HepG2 (cell line): ENCODE measurements around the gene BTBD19. TPM values are rescaled to one million over a fixed set of nuclear protein-coding genes. Genes with fewer than 3 reads are reported as not detected.

Experiments
- ATAC-seq: fragments of 200-7000 bp; cut with Tn5 transposase; 3 replicates; pipeline ENCODE4 v1.9.1; 2020; ENCODE audit warnings: mild to moderate bottlenecking, moderate library complexity
- BruUV-seq: library from RNA; stranded (reverse); fragments of 400-500 nt; replicated peaks from 2 replicates; lab custom pipeline; 2021; lab: Mats Ljungman, UMichigan
- CTCF ChIA-PET: fragments of 300-600 bp; formaldehyde crosslinking; extraction: SDS; loops from one replicate; lab custom pipeline; 2021; ENCODE audit warnings: low total read pairs, inconsistent platforms, low intra/inter-chr PET ratio; lab: Yijun Ruan, JAX
- POLR2A ChIA-PET: fragments of 350-600 bp; sonication (Branson Sonifier 250); formaldehyde crosslinking; loops from one replicate; lab custom pipeline; 2020; ENCODE audit warnings: antibody characterized with exemption, inconsistent platforms; lab: Yijun Ruan, JAX
- DNase-seq: peaks from one replicate; pipeline ENCODE4 v3.0.0-alpha.2; 2015; ENCODE audit warnings: low spot score
- FAIRE-seq: peaks from 3 replicates; lab custom pipeline; 2011; peaks lifted over from hg19 to GRCh38; lab: Jason Lieb, UNC
- H2AFZ ChIP-seq: one replicate; pipeline ENCODE4 v1.6.1; 2011; ENCODE audit warnings: low read length, inconsistent platforms
- H3K27ac ChIP-seq: fragments of 300-600 bp; 3 replicates; pipeline ENCODE4 v1.8.0; 2011; ENCODE audit warnings: mixed run types, mild to moderate bottlenecking, mixed read lengths, low read length, inconsistent platforms; ENCODE audit not compliant: insufficient read depth; ENCODE audit errors: extremely low read length
- H3K27me3 ChIP-seq, 2 experiments: fragments of 200-600 bp in 1 of 2; 2 replicates in 1 of 2; 3 replicates in 1 of 2; pipeline versions ENCODE4 v1.6.0 to v1.8.0; 2011; ENCODE audit warnings: low read length in 2 of 2, mild to moderate bottlenecking in 2 of 2, moderate library complexity in 2 of 2, inconsistent platforms in 1 of 2; ENCODE audit not compliant: insufficient read depth in 2 of 2, control insufficient read depth in 1 of 2
- H3K36me3 ChIP-seq, 2 experiments: fragments of 200-600 bp in 1 of 2; replicated peaks in 1 of 2; 2 replicates in 1 of 2; 3 replicates in 1 of 2; pipeline versions ENCODE4 v1.5.1 to v1.8.0; 2011; ENCODE audit warnings: low read length in 2 of 2, inconsistent platforms in 1 of 2; ENCODE audit not compliant: insufficient read depth in 2 of 2, control insufficient read depth in 1 of 2
- H3K4me1 ChIP-seq: 2 replicates; pipeline ENCODE4 v1.5.1; 2012; ENCODE audit warnings: low read length, inconsistent platforms; ENCODE audit not compliant: insufficient read depth
- H3K4me2 ChIP-seq: 2 replicates; pipeline ENCODE4 v1.6.0; 2011; ENCODE audit warnings: low read depth, low read length, inconsistent platforms
- H3K4me3 ChIP-seq, 3 experiments: fragments of 200-600 bp in 1 of 3; sonication (generic), shearing (Covaris generic) in 1 of 3; replicated peaks in 1 of 3; 2 replicates each; pipeline ENCODE4 v1.5.1; 2011 to 2016; ENCODE audit warnings: low read length in 3 of 3, inconsistent platforms in 2 of 3, low read depth in 2 of 3, mild to moderate bottlenecking in 2 of 3, control low read depth in 1 of 3, mixed read lengths in 1 of 3; ENCODE audit not compliant: insufficient read depth in 1 of 3
- H3K79me2 ChIP-seq: one replicate; pipeline ENCODE4 v1.6.1; 2011; ENCODE audit warnings: low read length, inconsistent platforms; ENCODE audit not compliant: insufficient read depth
- H3K9ac ChIP-seq: 2 replicates; pipeline ENCODE4 v1.6.0; 2011; ENCODE audit warnings: mild to moderate bottlenecking, low read depth, low read length, inconsistent platforms; ENCODE audit not compliant: insufficient read depth
- H3K9me3 ChIP-seq: 2 replicates; pipeline ENCODE4 v1.5.1; 2012; ENCODE audit warnings: mild to moderate bottlenecking, low read length
- H4K20me1 ChIP-seq: 2 replicates; pipeline ENCODE4 v1.6.0; 2011; ENCODE audit warnings: inconsistent platforms, mild to moderate bottlenecking, low read length, moderate library complexity; ENCODE audit not compliant: insufficient read depth
- ARID3A ChIP-seq: IDR thresholded peaks from 2 replicates; pipeline ENCODE4 v1.6.1; 2012; ENCODE audit warnings: low read depth, low read length, improper control_type of control experiment
- FLYWCH1 ChIP-seq: sonication (generic); formaldehyde crosslinking; IDR thresholded peaks from 2 replicates; pipeline ENCODE4 v1.8.1; 2023; ENCODE audit warnings: mild to moderate bottlenecking, missing genetic modification reagents
- FOSL2 ChIP-seq: sonication (generic); formaldehyde crosslinking; IDR thresholded peaks from 2 replicates; pipeline ENCODE4 v1.4.0; 2020; ENCODE audit warnings: missing genetic modification reagents
- GABPB1 ChIP-seq: IDR thresholded peaks from 2 replicates; pipeline ENCODE4 v1.6.1; 2016; ENCODE audit warnings: mild to moderate bottlenecking, missing genetic modification reagents, moderate library complexity, missing compliant biosample characterization
- GTF2F1 ChIP-seq: fragments of 150-350 bp; IDR thresholded peaks from 2 replicates; pipeline ENCODE4 v1.6.1; 2014; ENCODE audit warnings: low read length
- KAT8 ChIP-seq: IDR thresholded peaks from 2 replicates; pipeline ENCODE4 v1.6.1; 2016; ENCODE audit warnings: missing genetic modification reagents, missing compliant biosample characterization
- NONO ChIP-seq, 2 experiments: fragments of 450-650 bp in 1 of 2; sonication (generic) in 1 of 2; formaldehyde crosslinking in 1 of 2; IDR thresholded peaks in 1 of 2; conservative IDR thresholded peaks in 1 of 2; 2 replicates each; pipeline versions ENCODE4 v1.6.1 to v1.8.0; 2017 to 2022; ENCODE audit warnings: mild to moderate bottlenecking in 1 of 2, missing genetic modification reagents in 1 of 2, moderate library complexity in 1 of 2
- NRL ChIP-seq: sonication (generic); formaldehyde crosslinking; IDR thresholded peaks from 2 replicates; pipeline ENCODE4 v1.5.0; 2020; ENCODE audit warnings: missing genetic modification reagents, mild to moderate bottlenecking, moderate library complexity, borderline replicate concordance
- POLR2AphosphoS2 ChIP-seq: IDR thresholded peaks from 2 replicates; pipeline ENCODE4 v1.6.1; 2011; ENCODE audit warnings: low read depth, low read length, improper control_type of control experiment
- RORA ChIP-seq: sonication (generic); formaldehyde crosslinking; IDR thresholded peaks from 2 replicates; pipeline ENCODE4 v1.5.0; 2020; ENCODE audit warnings: mild to moderate bottlenecking, missing genetic modification reagents, moderate library complexity
- TCF7L2 ChIP-seq: IDR thresholded peaks from 2 replicates; pipeline ENCODE4 v1.6.1; 2011; ENCODE audit warnings: mild to moderate bottlenecking, low read depth, low read length, moderate library complexity
- TEAD3 ChIP-seq: optimal IDR thresholded peaks from 2 replicates; pipeline ENCODE3; 2016; ENCODE audit warnings: borderline replicate concordance
- WIZ ChIP-seq: sonication (generic); formaldehyde crosslinking; IDR thresholded peaks from 2 replicates; pipeline ENCODE4 v1.5.1; 2020; ENCODE audit warnings: mild to moderate bottlenecking, missing genetic modification reagents
- ZBTB26 ChIP-seq: IDR thresholded peaks from 2 replicates; pipeline ENCODE4 v1.6.1; 2016; ENCODE audit warnings: missing compliant biosample characterization, missing genetic modification reagents, borderline replicate concordance
- ZMYM2 ChIP-seq: sonication (generic); formaldehyde crosslinking; IDR thresholded peaks from 2 replicates; pipeline ENCODE4 v1.8.0; 2022; ENCODE audit warnings: mild to moderate bottlenecking, missing genetic modification reagents
- ZNF33B ChIP-seq: sonication (generic); formaldehyde crosslinking; IDR thresholded peaks from 2 replicates; pipeline ENCODE4 v1.5.1; 2020; ENCODE audit warnings: mild to moderate bottlenecking, missing genetic modification reagents
- ZNF383 ChIP-seq: sonication (generic); formaldehyde crosslinking; IDR thresholded peaks from 2 replicates; pipeline ENCODE4 v1.4.0; 2020; ENCODE audit warnings: missing genetic modification reagents, mild to moderate bottlenecking, borderline replicate concordance
- ZNF740 ChIP-seq: sonication (generic); formaldehyde crosslinking; IDR thresholded peaks from 2 replicates; pipeline ENCODE4 v1.4.0; 2020; ENCODE audit warnings: missing genetic modification reagents
- whole genome bisulfite sequencing: methylation state at CpG from one replicate; pipeline ENCODE4 v1.1.6; 2017; ENCODE audit warnings: low lambda C conversion rate; 5-methylcytosine and 5-hydroxymethylcytosine counted together
- in situ Hi-C: cut with HindIII; loops from 2 replicates; pipeline ENCODE4 v1.10.0; 2017; ENCODE audit warnings: low pct_unique_long_range_greater_than_20kb; ENCODE audit not compliant: extremely low pct_ligation_motif_present
- intact Hi-C: fragments of 100-400 bp; cut with micrococcal nuclease; formaldehyde crosslinking; loops from one replicate; pipeline ENCODE4 v1.10.0; 2022; ENCODE audit not compliant: unreplicated experiment
- polyA plus RNA-seq, 8 experiments: library from polyadenylated mRNA; depleted of rRNA in 3 of 8; stranded (reverse) in 7 of 8; unstranded in 1 of 8; fragments of >200 nt; fragmentation: Illumina TruSeq in 4 of 8; extraction: Trizol in 4 of 8; gene quantifications; 2 replicates each; pipeline versions ENCODE4 v1.2.1 to v1.2.3, GENCODE V29; 2011 to 2016; ENCODE audit warnings: low read depth in 4 of 8, missing spikeins in 1 of 8, mixed read lengths in 1 of 8; ENCODE audit not compliant: insufficient read depth in 1 of 8
- total RNA-seq, 5 experiments: library from RNA; depleted of rRNA; stranded (reverse); fragments of >200 nt; fragmentation: Illumina TruSeq; extraction: Trizol; gene quantifications; 2 replicates each; pipeline ENCODE4 v1.2.3, GENCODE V29; 2016; ENCODE audit warnings: low read depth in 1 of 5

Gene BTBD19
- total and polyA plus RNA-seq, 2 of the 13 experiments (the other 11 are each of a cell fraction or from before 2014, with no cell fraction given) = 2.7 to 6.7 TPM

- POLR2A ChIA-PET = no interaction called here
- WGBS = 66% methylated on average over 7 of the region's 7 CpGs
- Histone ChIP-seq H3K27me3 (no peaks in the 10 kb centered on the region), H3K79me2 (no peaks in the 10 kb centered on the region), H3K9me3 (no peaks in the 10 kb centered on the region), H3K4me2 (no peak overlapping the region), H3K27ac (no peak overlapping the region), H3K9ac (no peak overlapping the region), H2AFZ (no peak overlapping the region), H3K4me1 (0 out of 2 replicates have a peak, but pooled peaks cover 7% of the 10 kb centered on the region), H4K20me1 (no peaks in the 10 kb centered on the region), H3K36me3 (no peaks in the 10 kb centered on the region; a peak in 2 of 5 replicates), H3K4me3 (no peak overlapping the region)
- intact Hi-C loops (no loop called here), in situ Hi-C loops (no loop called here)
- DNase-seq (peak; percentile 39), FAIRE-seq (no peak), ATAC-seq (no peak)
- CTCF ChIA-PET = no interaction called here
- BruUV-seq = no TSS peak
- TF ChIP-seq WIZ (no peak), TEAD3 (peak; percentile 16), ZMYM2 (no peak), ARID3A (0 out of 2 replicates have a peak, but pooled peaks have one; percentile 31), ZNF33B (no peak), RORA (CRISPR knock-in tag) (no peak), FOSL2 (CRISPR knock-in tag) (peak; percentile 41; the same call in 1 of the 2 replicates), TCF7L2 (no peak), NONO (IDR thresholded peaks at IDR 0.05) (no peak), NONO (CRISPR knock-in tag; conservative IDR thresholded peaks at IDR 0.05) (no peak), GTF2F1 (no peak), GABPB1 (CRISPR knock-in tag) (no peak), KAT8 (CRISPR knock-in tag) (no peak), FLYWCH1 (no peak), ZNF740 (CRISPR knock-in tag) (no peak), POLR2AphosphoS2 (no peak), ZNF383 (CRISPR knock-in tag) (no peak), NRL (CRISPR knock-in tag) (no peak), ZBTB26 (CRISPR knock-in tag) (no peak)
Measured at GRCh38 chr1:44855742-44856141, 47.4 kb downstream of the BTBD19 start.
